Liver (tissue), 9 donors: ENCODE results near the gene DDIT4. TPM values are rescaled to one million over a fixed set of nuclear protein-coding genes. Genes with fewer than 3 reads are reported as not detected.

Experiments used
- DNase-seq: peaks from one replicate; pipeline ENCODE4 v3.0.0-alpha.2; 2017; ENCODE audit warnings: low spot score
- H3K27ac ChIP-seq, 2 donors: one replicate each; pipeline ENCODE4 v1.7.0; 2013; ENCODE audit warnings: inconsistent platforms in 2 of 2, low read length in 2 of 2, control low read depth in 1 of 2, low read depth in 1 of 2, mild to moderate bottlenecking in 1 of 2
- H3K27me3 ChIP-seq, 4 donors: one replicate each; pipeline versions ENCODE4 v1.6.1 to v1.7.0; 2013; ENCODE audit warnings: low read length in 3 of 4, inconsistent platforms in 1 of 4, mild to moderate bottlenecking in 1 of 4, moderate library complexity in 1 of 4; ENCODE audit not compliant: control insufficient read depth in 4 of 4, insufficient read depth in 4 of 4
- H3K36me3 ChIP-seq, 4 donors: one replicate each; pipeline versions ENCODE4 v1.6.1 to v1.7.0; 2013; ENCODE audit warnings: low read length in 3 of 4, mild to moderate bottlenecking in 3 of 4, low read depth in 1 of 4, moderate library complexity in 1 of 4; ENCODE audit not compliant: control insufficient read depth in 4 of 4, insufficient read depth in 3 of 4
- H3K4me1 ChIP-seq, 4 donors: one replicate each; pipeline versions ENCODE4 v1.6.1 to v1.7.0; 2013; ENCODE audit warnings: low read length in 3 of 4, mild to moderate bottlenecking in 3 of 4, moderate library complexity in 1 of 4; ENCODE audit not compliant: control insufficient read depth in 4 of 4, insufficient read depth in 4 of 4
- H3K4me3 ChIP-seq, 3 donors: one replicate each; pipeline versions ENCODE4 v1.6.1 to v1.7.0; 2013; ENCODE audit warnings: low read length in 3 of 3, control low read depth in 1 of 3, low read depth in 1 of 3, mild to moderate bottlenecking in 1 of 3
- H3K9ac ChIP-seq, 2 donors: one replicate each; pipeline ENCODE4 v1.7.0; 2013; ENCODE audit warnings: low read length in 2 of 2, mild to moderate bottlenecking in 2 of 2, moderate library complexity in 2 of 2, control low read depth in 1 of 2, low read depth in 1 of 2
- H3K9me3 ChIP-seq, 4 donors: one replicate each; pipeline versions ENCODE4 v1.6.1 to v1.7.0; 2013; ENCODE audit warnings: low read length in 3 of 4; ENCODE audit not compliant: control insufficient read depth in 4 of 4
- ATF3 ChIP-seq: IDR thresholded peaks from 2 replicates; pipeline ENCODE4 v1.6.1; 2016; ENCODE audit warnings: antibody characterized with exemption
- FOXA1 ChIP-seq: IDR thresholded peaks from 2 replicates; pipeline ENCODE4 v1.6.1; 2016; ENCODE audit warnings: antibody characterized with exemption
- FOXA2 ChIP-seq: IDR thresholded peaks from 2 replicates; pipeline ENCODE4 v1.6.1; 2016; ENCODE audit warnings: antibody characterized with exemption
- GABPA ChIP-seq, 2 donors: IDR thresholded peaks in 1 of 2; conservative IDR thresholded peaks in 1 of 2; 2 replicates each; pipeline ENCODE4 v1.6.1; 2016; ENCODE audit warnings: antibody characterized with exemption in 2 of 2, mild to moderate bottlenecking in 1 of 2, moderate library complexity in 1 of 2
- HNF4A ChIP-seq, 2 donors: conservative IDR thresholded peaks; 2 replicates each; pipeline ENCODE4 v1.6.1; 2016; ENCODE audit warnings: antibody characterized with exemption in 2 of 2, mild to moderate bottlenecking in 2 of 2
- HNF4G ChIP-seq: IDR thresholded peaks from 2 replicates; pipeline ENCODE4 v1.6.1; 2016; ENCODE audit warnings: antibody characterized with exemption
- JUND ChIP-seq, 2 donors: IDR thresholded peaks; 2 replicates each; pipeline ENCODE4 v1.6.1; 2016; ENCODE audit warnings: antibody characterized with exemption in 2 of 2
- MAX ChIP-seq: IDR thresholded peaks from 2 replicates; pipeline ENCODE4 v1.6.1; 2016; ENCODE audit warnings: antibody characterized with exemption
- NR2F2 ChIP-seq: IDR thresholded peaks from 2 replicates; pipeline ENCODE4 v1.6.1; 2016; ENCODE audit warnings: antibody characterized with exemption
- RAD21 ChIP-seq, 2 donors: IDR thresholded peaks; 2 replicates each; pipeline ENCODE4 v1.6.1; 2016; ENCODE audit warnings: antibody characterized with exemption in 2 of 2, mild to moderate bottlenecking in 2 of 2
- REST ChIP-seq: IDR thresholded peaks from 2 replicates; pipeline ENCODE4 v1.6.1; 2016; ENCODE audit warnings: antibody characterized with exemption, mild to moderate bottlenecking
- RXRA ChIP-seq, 2 donors: IDR thresholded peaks; 2 replicates each; pipeline ENCODE4 v1.6.1; 2017 to 2018; ENCODE audit warnings: antibody characterized with exemption in 2 of 2, mild to moderate bottlenecking in 1 of 2
- SP1 ChIP-seq: IDR thresholded peaks from 2 replicates; pipeline ENCODE4 v1.6.1; 2018; ENCODE audit warnings: antibody characterized with exemption, mild to moderate bottlenecking
- TAF1 ChIP-seq: conservative IDR thresholded peaks from 2 replicates; pipeline ENCODE4 v1.6.1; 2016; ENCODE audit warnings: antibody characterized with exemption, mild to moderate bottlenecking
- YY1 ChIP-seq: IDR thresholded peaks from 2 replicates; pipeline ENCODE4 v1.6.1; 2016; ENCODE audit warnings: antibody characterized with exemption, mild to moderate bottlenecking
- ZBTB33 ChIP-seq: IDR thresholded peaks from 2 replicates; pipeline ENCODE4 v1.6.1; 2016; ENCODE audit warnings: antibody characterized with exemption
- WGBS: extraction: QIAGEN DNeasy Blood & Tissue Kit; methylation state at CpG from one replicate; pipeline ENCODE4 v1.1.7; 2013; 5-methylcytosine and 5-hydroxymethylcytosine counted together
- polyA plus RNA-seq, 2 donors: library from polyadenylated mRNA; stranded (reverse) in 1 of 2; unstranded in 1 of 2; fragments of 200-250 nt in 1 of 2; fragments of >200 nt in 1 of 2; fragmentation: Nextera tagmentation in 1 of 2; extraction: Ambion mirVana in 1 of 2; gene quantifications; one replicate each; pipeline versions ENCODE4 v1.2.1 to v1.2.3, GENCODE V29; 2013 to 2015
- total RNA-seq, 2 donors: library from RNA; depleted of rRNA; stranded (reverse); fragments of >200 nt; gene quantifications; one replicate each; pipeline ENCODE4 v1.2.3, GENCODE V29; 2014
- donor health status: healthy.
- donor health status: healthy.
- donor health status: healthy.
- donor health status: healthy.
- donor health status: healthy.

Gene DDIT4
- total and polyA plus RNA-seq, 4 donors = 18.4 to 69.0 (median 43.7) TPM

- no peak for TF ChIP-seq NR2F2
- TF ChIP-seq YY1 = no peak
- no peak for TF ChIP-seq FOXA1
- no peak for TF ChIP-seq JUND (IDR thresholded peaks at IDR 0.05)
- no peak for TF ChIP-seq HNF4A (conservative IDR thresholded peaks at IDR 0.05)
- TF ChIP-seq ZBTB33 = no peak
- no peak for TF ChIP-seq RXRA (IDR thresholded peaks at IDR 0.05)
- no peak for TF ChIP-seq REST
- TF ChIP-seq MAX = no peak
- no peak for TF ChIP-seq SP1
- TF ChIP-seq HNF4G = no peak
- no peak for TF ChIP-seq RAD21 (IDR thresholded peaks at IDR 0.05)
- no peak for TF ChIP-seq ATF3
- TF ChIP-seq TAF1 = no peak
- Histone ChIP-seq H3K4me3 (no peak overlapping the region), H3K27me3 (no peaks in the 10 kb centered on the region), H3K9ac (no peak overlapping the region), H3K27ac (no peak overlapping the region), H3K4me1 (peaks cover 0 to 12% (median 6%) of the 10 kb centered on the region in 4 donors), H3K9me3 (no peaks in the 10 kb centered on the region), H3K36me3 (peaks cover 7 to 30% (median 26%) of the 10 kb centered on the region in 4 donors)
- DNase-seq = no peak
Measured at GRCh38 chr10:72233621-72234020, 40.1 kb upstream of the DDIT4 start.

GRCh38 chr10:72234560-72235095 is 39.1 kb upstream of the DDIT4 start:
- WGBS = 87% methylated on average over 6 of the region's 6 CpGs
- no peak overlapping the region for H3K27ac ChIP-seq
- H3K27me3 ChIP-seq = no peaks in the 10 kb centered on the region
- no peak overlapping the region for H3K4me3 ChIP-seq
- H3K9me3 ChIP-seq = no peaks in the 10 kb centered on the region
- H3K36me3 ChIP-seq = peaks cover 7 to 30% (median 26%) of the 10 kb centered on the region in 4 donors
- H3K9ac ChIP-seq = no peak overlapping the region
- H3K4me1 ChIP-seq = peaks cover 0 to 6% (median 0%) of the 10 kb centered on the region in 4 donors
- DNase-seq = no peak
- TF ChIP-seq TAF1 (no peak), SP1 (no peak), REST (no peak), FOXA1 (no peak), FOXA2 (no peak), GABPA (IDR thresholded peaks at IDR 0.05 in 1 of 2, conservative IDR thresholded peaks at IDR 0.05 in 1 of 2) (no peak), HNF4A (conservative IDR thresholded peaks at IDR 0.05) (no peak), MAX (no peak), RAD21 (IDR thresholded peaks at IDR 0.05) (no peak), YY1 (no peak), HNF4G (no peak), ZBTB33 (no peak), JUND (IDR thresholded peaks at IDR 0.05) (no peak), ATF3 (no peak)
